AG04450 (cell line): ENCODE results near the gene COX20. TPM values are rescaled to one million over a fixed set of nuclear protein-coding genes. Genes with fewer than 3 reads are reported as not detected.
"Not testable (repeated sequence)": the region's sequence is repeated elsewhere in the genome, so short reads cannot be mapped to it uniquely, and the experiment has no call there.

Experiments used
- CTCF ChIA-PET: fragments of 300-600, 350-600 bp; formaldehyde crosslinking; extraction: SDS; loops from one replicate; lab custom pipeline; 2022; ENCODE audit warnings: antibody characterized with exemption, inconsistent platforms; lab: Charles Lee
- POLR2A ChIA-PET: fragments of 350-600 bp; formaldehyde crosslinking; extraction: SDS; loops from one replicate; lab custom pipeline; 2021; ENCODE audit warnings: antibody characterized with exemption, inconsistent platforms; lab: Yijun Ruan, JAX
- DNase-seq: peaks from one replicate; pipeline ENCODE4 v3.0.0-alpha.2; 2011; ENCODE audit warnings: low read depth, low spot score
- H3K27ac ChIP-seq: one replicate; pipeline ENCODE4 v1.5.1; 2012; ENCODE audit warnings: low read depth, low read length, control low read depth
- H3K27me3 ChIP-seq: one replicate; pipeline ENCODE4 v1.6.0; 2012; ENCODE audit warnings: low read length; ENCODE audit not compliant: control insufficient read depth, insufficient read depth
- H3K4me3 ChIP-seq: 2 replicates; pipeline ENCODE4 v1.5.1; 2011; ENCODE audit warnings: mild to moderate bottlenecking, low read depth, low read length, control low read depth
- H3K9me3 ChIP-seq: 2 replicates; pipeline ENCODE4 v1.5.1; 2012; ENCODE audit warnings: low read length; ENCODE audit not compliant: control insufficient read depth, insufficient read depth
- polyA plus RNA-seq: library from polyadenylated mRNA; depleted of rRNA; stranded (reverse); fragments of >200 nt; gene quantifications from 2 replicates; pipeline ENCODE4 v1.2.3, GENCODE V29; 2011
- TF ChIP-seq, protein P1 (sequence below): IDR thresholded peaks from 2 replicates; pipeline ENCODE4 v1.5.1; 2011; ENCODE audit warnings: low read depth, low read length, control low read depth, inconsistent platforms

The COX20 gene
- polyA plus RNA-seq, 1 experiment = 45.8 TPM

DNA sequence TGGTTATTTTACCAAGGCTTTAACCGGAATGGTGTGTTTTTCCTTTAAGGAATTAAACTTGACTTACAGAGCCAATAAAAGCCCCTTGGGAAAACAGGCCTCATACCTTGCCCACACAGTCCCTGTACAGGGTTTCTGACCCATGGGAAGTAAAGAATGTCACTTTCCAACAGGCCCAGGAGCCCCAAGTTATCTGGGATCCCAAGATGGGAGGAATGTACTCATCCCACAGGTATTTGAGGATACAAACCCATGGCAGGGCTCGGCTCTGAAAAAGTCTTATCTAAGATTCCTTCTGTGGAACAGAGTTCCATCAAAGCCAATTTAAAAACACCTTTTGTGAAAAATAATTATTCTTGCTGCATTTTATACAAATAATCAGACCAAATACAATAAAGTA is 15.3 kb upstream of the COX20 start:
- ChIA-PET CTCF (interaction anchor here (0.6 kb wide), 1 partner anchor 10 kb away, joined by 3 read pairs; no protein-coding TSS in a partner anchor), POLR2A (no interaction called here)
- no peaks in the 10 kb centered on the region for H3K9me3 ChIP-seq

GRCh38 chr1:244821134-244821533 is 14.3 kb upstream of the COX20 start:
- ChIA-PET CTCF (no interaction called here), POLR2A (no interaction called here)
- Histone ChIP-seq H3K4me3 (no peak overlapping the region), H3K9me3 (no peaks in the 10 kb centered on the region), H3K27ac (no peak overlapping the region), H3K27me3 (no peaks in the 10 kb centered on the region)
- TF ChIP-seq, protein P1, sequence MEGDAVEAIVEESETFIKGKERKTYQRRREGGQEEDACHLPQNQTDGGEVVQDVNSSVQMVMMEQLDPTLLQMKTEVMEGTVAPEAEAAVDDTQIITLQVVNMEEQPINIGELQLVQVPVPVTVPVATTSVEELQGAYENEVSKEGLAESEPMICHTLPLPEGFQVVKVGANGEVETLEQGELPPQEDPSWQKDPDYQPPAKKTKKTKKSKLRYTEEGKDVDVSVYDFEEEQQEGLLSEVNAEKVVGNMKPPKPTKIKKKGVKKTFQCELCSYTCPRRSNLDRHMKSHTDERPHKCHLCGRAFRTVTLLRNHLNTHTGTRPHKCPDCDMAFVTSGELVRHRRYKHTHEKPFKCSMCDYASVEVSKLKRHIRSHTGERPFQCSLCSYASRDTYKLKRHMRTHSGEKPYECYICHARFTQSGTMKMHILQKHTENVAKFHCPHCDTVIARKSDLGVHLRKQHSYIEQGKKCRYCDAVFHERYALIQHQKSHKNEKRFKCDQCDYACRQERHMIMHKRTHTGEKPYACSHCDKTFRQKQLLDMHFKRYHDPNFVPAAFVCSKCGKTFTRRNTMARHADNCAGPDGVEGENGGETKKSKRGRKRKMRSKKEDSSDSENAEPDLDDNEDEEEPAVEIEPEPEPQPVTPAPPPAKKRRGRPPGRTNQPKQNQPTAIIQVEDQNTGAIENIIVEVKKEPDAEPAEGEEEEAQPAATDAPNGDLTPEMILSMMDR = no peak
- no peak for DNase-seq

More for the DNA sequence above, 15.3 kb upstream of the COX20 start:
- Histone ChIP-seq H3K4me3 (no peak overlapping the region), H3K27ac (no peak overlapping the region), H3K27me3 (no peaks in the 10 kb centered on the region)
- DNase-seq = no peak
- TF ChIP-seq, protein P1 = no peak

DNA sequence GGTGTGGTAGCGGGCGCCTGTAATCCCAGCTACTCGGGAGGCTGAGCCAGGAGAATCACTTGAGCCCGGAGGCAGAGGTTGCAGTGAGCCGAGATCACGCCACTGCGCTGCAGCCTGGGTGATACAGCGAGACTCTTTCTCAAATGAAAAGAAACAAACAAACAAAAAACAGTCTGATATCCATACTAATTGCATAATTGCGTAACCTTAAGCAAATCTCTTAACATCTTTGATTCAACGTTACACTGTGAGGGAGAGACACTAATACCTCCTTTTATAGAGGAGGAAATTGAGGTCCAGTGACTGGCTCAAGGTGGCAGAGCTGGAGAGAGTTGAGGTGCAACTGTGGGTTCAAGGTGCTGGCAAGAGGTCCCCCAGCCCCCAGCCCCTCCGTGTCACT is 12.6 kb upstream of the COX20 start:
- DNase-seq = no peak
- CTCF ChIA-PET = no interaction called here
- Histone ChIP-seq H3K27ac (no peak overlapping the region), H3K27me3 (no peaks in the 10 kb centered on the region), H3K4me3 (no peak overlapping the region), H3K9me3 (no peaks in the 10 kb centered on the region)
- TF ChIP-seq, protein P1 = no peak
- POLR2A ChIA-PET = no interaction called here

- no peak overlapping the region for H3K4me3 ChIP-seq
- no peaks in the 10 kb centered on the region for H3K27me3 ChIP-seq
- no peaks in the 10 kb centered on the region for H3K9me3 ChIP-seq
- H3K27ac ChIP-seq = no peak overlapping the region
- TF ChIP-seq, protein P1 = no peak
- ChIA-PET POLR2A (no interaction called here), CTCF (interaction anchor here (1.6 kb wide), 1 partner anchor 223 kb away, joined by 3 read pairs; no protein-coding TSS in a partner anchor)
- DNase-seq = no peak
These were observed 8.7 kb upstream of the COX20 start for GRCh38 chr1:244826712-244827111.

- no peaks in the 10 kb centered on the region for H3K27me3 ChIP-seq
- ChIA-PET POLR2A (no interaction called here), CTCF (interaction anchor here (0.6 to 3.3 kb wide), 4 partner anchors 10 to 226 kb away, joined by 3 to 11 read pairs (median 6); no protein-coding TSS in a partner anchor)
- no peak overlapping the region for H3K4me3 ChIP-seq
- no peak for DNase-seq
- H3K27ac ChIP-seq = no peak overlapping the region
- H3K9me3 ChIP-seq = no peaks in the 10 kb centered on the region
- TF ChIP-seq, protein P1 = no peak
These were observed 4.8 kb upstream of the COX20 start for GRCh38 chr1:244830639-244831038.

DNA sequence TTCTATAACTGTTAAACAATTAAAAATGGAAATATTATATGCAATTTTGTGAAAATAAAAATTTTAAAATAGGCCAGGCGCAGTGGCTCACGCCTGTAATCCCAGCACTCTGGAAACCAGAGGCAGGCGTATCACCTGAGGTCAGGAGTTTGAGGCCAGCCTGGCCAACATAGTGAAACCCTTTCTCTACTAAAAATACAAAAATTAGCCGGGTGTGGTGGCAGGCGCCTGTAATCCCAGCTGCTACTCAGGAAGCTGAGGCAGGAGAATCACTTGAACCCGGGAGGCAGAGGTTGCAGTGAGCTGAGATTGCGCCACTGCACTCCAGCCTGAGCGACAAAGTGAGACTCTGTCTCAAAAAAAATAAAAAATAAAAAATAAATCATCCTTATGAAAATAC is 2.2 kb upstream of the COX20 start:
- DNase-seq, H3K9me3 ChIP-seq, H3K27ac ChIP-seq, POLR2A ChIA-PET, H3K27me3 ChIP-seq: not testable (repeated sequence)
- CTCF ChIA-PET = interaction anchor here (1.0 kb wide), 1 partner anchor 229 kb away, joined by 3 read pairs; no protein-coding TSS in a partner anchor
- 0 out of 2 replicates have a peak overlapping the region, but pooled peaks have one; percentile 65 for H3K4me3 ChIP-seq
